ENCODE data around the gene PEAR1. TPM values are rescaled to one million over a fixed set of nuclear protein-coding genes. Genes with fewer than 3 reads are reported as not detected.

The PEAR1 gene
- total and polyA plus RNA-seq, 2 donors (not counting 1 experiment from before 2014, with no cell fraction given): 0.03 TPM; not detected in 1

GRCh38 chr1:156939786-156940334, 46.3 kb downstream of the PEAR1 start:
- ChIA-PET POLR2A (no interaction called here), CTCF (interaction anchor here (0.6 to 1.6 kb wide), 2 partner anchors 12 to 102 kb away, joined by 3 to 4 read pairs; no protein-coding TSS in a partner anchor)
- no peaks in the 10 kb centered on the region for H4K20me1 ChIP-seq (ENCODE audit: control insufficient read depth, insufficient read depth, low read length, poor library complexity, severe bottlenecking)
- no peak overlapping the region for H3K27ac Mint-ChIP-seq
- H3K36me3 ChIP-seq (replicated peaks in 1 of 2; ENCODE audit: control extremely low read depth in 1 of 2, control insufficient read depth in 1 of 2, extremely low read depth in 1 of 2, insufficient read depth in 2 of 2, low read length in 1 of 2): peaks cover 0 to 3% of the 10 kb centered on the region in 2 experiments
- DNase-seq: no peak
- H3K9ac ChIP-seq (ENCODE audit: low read length): no peak overlapping the region
- no peaks in the 10 kb centered on the region for H3K4me1 ChIP-seq (ENCODE audit: control insufficient read depth in 2 of 2, insufficient read depth in 2 of 2, low read length in 2 of 2)
- peaks cover 7% of the 10 kb centered on the region for H3K27me3 Mint-ChIP-seq
- H3K9me3 ChIP-seq (ENCODE audit: control extremely low read depth in 1 of 3, control insufficient read depth in 2 of 3, insufficient read depth in 1 of 3, low read length in 2 of 3): no peaks in the 10 kb centered on the region
- WGBS (ENCODE audit: insufficient coverage): 92% methylated on average over 13 of the region's 13 CpGs
- H3K9me3 Mint-ChIP-seq (ENCODE audit: insufficient read depth): no peaks in the 10 kb centered on the region
- H3K4me2 ChIP-seq (replicated peaks; ENCODE audit: low read depth, low read length, poor library complexity, severe bottlenecking): no peak overlapping the region
- H3K4me3 Mint-ChIP-seq: no peak overlapping the region
- no peaks in the 10 kb centered on the region for H3K4me1 Mint-ChIP-seq
- intact Hi-C loops (cut with micrococcal nuclease): no loop called here
- H3K27me3 ChIP-seq (replicated peaks in 1 of 4; ENCODE audit: control extremely low read depth in 1 of 4, control insufficient read depth in 3 of 4, insufficient read depth in 4 of 4, low read length in 3 of 4): no peaks in the 10 kb centered on the region
- no peak overlapping the region for H2AFZ ChIP-seq (ENCODE audit: insufficient read depth, low read depth, low read length, poor library complexity, severe bottlenecking)
- no peak for ATAC-seq (ENCODE audit: low read depth)
- H3K79me2 ChIP-seq (ENCODE audit: control insufficient read depth, insufficient read depth, low read length): no peaks in the 10 kb centered on the region
- no peak for TF ChIP-seq EZH2 (IDR thresholded peaks at IDR 0.05; ENCODE audit: borderline replicate concordance, insufficient read depth, low read depth, low read length, poor library complexity, severe bottlenecking)
- TF ChIP-seq, protein P1, sequence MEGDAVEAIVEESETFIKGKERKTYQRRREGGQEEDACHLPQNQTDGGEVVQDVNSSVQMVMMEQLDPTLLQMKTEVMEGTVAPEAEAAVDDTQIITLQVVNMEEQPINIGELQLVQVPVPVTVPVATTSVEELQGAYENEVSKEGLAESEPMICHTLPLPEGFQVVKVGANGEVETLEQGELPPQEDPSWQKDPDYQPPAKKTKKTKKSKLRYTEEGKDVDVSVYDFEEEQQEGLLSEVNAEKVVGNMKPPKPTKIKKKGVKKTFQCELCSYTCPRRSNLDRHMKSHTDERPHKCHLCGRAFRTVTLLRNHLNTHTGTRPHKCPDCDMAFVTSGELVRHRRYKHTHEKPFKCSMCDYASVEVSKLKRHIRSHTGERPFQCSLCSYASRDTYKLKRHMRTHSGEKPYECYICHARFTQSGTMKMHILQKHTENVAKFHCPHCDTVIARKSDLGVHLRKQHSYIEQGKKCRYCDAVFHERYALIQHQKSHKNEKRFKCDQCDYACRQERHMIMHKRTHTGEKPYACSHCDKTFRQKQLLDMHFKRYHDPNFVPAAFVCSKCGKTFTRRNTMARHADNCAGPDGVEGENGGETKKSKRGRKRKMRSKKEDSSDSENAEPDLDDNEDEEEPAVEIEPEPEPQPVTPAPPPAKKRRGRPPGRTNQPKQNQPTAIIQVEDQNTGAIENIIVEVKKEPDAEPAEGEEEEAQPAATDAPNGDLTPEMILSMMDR (IDR thresholded peaks at IDR 0.05): no peak
- no peak overlapping the region for H3K4me3 ChIP-seq (ENCODE audit: control extremely low read depth in 1 of 5, extremely low read depth in 1 of 5, insufficient read depth in 1 of 5, low read depth in 2 of 5, low read length in 4 of 5)
- H3K27ac ChIP-seq (ENCODE audit: low read length in 2 of 2): no peak overlapping the region

DNA sequence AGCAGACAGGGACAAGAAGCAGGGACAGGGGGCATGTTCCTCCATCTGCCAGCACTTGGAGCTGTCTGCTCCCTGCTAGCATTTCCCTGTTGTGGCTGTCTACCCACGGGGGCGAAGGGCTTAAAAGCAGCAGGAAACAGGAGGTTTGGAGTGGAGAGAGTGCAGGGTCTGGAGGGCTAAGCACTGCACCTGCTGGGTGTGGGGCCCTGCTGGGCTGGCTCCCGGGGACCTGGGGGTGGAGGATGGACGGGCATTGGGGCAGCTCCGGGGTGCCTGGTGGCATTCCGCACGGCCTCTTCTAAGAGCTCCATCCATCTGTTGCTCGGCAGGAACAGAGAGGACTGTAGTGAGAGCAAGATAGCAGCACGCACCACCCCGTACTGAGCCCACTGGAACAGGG, 48.2 kb downstream of the PEAR1 start:
- Histone ChIP-seq H3K4me1 (ENCODE audit: control insufficient read depth in 2 of 2, insufficient read depth in 2 of 2, low read length in 2 of 2) (no peaks in the 10 kb centered on the region), H3K27ac (ENCODE audit: low read length in 2 of 2) (no peak overlapping the region), H3K4me2 (replicated peaks; ENCODE audit: low read depth, low read length, poor library complexity, severe bottlenecking) (no peak overlapping the region), H3K27me3 (replicated peaks in 1 of 4; ENCODE audit: control extremely low read depth in 1 of 4, control insufficient read depth in 3 of 4, insufficient read depth in 4 of 4, low read length in 3 of 4) (no peaks in the 10 kb centered on the region), H3K9me3 (ENCODE audit: control extremely low read depth in 1 of 3, control insufficient read depth in 2 of 3, insufficient read depth in 1 of 3, low read length in 2 of 3) (no peaks in the 10 kb centered on the region), H3K79me2 (ENCODE audit: control insufficient read depth, insufficient read depth, low read length) (no peaks in the 10 kb centered on the region), H4K20me1 (ENCODE audit: control insufficient read depth, insufficient read depth, low read length, poor library complexity, severe bottlenecking) (no peaks in the 10 kb centered on the region), H3K4me3 (ENCODE audit: control extremely low read depth in 1 of 5, extremely low read depth in 1 of 5, insufficient read depth in 1 of 5, low read depth in 2 of 5, low read length in 4 of 5) (no peak overlapping the region), H3K9ac (ENCODE audit: low read length) (no peak overlapping the region), H2AFZ (ENCODE audit: insufficient read depth, low read depth, low read length, poor library complexity, severe bottlenecking) (no peak overlapping the region), H3K36me3 (replicated peaks in 1 of 2; ENCODE audit: control extremely low read depth in 1 of 2, control insufficient read depth in 1 of 2, extremely low read depth in 1 of 2, insufficient read depth in 2 of 2, low read length in 1 of 2) (peaks cover 0 to 3% of the 10 kb centered on the region in 2 experiments)
- ATAC-seq (ENCODE audit: low read depth): no peak
- TF ChIP-seq EZH2 (IDR thresholded peaks at IDR 0.05; ENCODE audit: borderline replicate concordance, insufficient read depth, low read depth, low read length, poor library complexity, severe bottlenecking): no peak
- TF ChIP-seq, protein P1 (IDR thresholded peaks at IDR 0.05): no peak
- Mint-ChIP-seq H3K27ac (no peak overlapping the region), H3K4me1 (no peaks in the 10 kb centered on the region), H3K9me3 (ENCODE audit: insufficient read depth) (no peaks in the 10 kb centered on the region), H3K27me3 (peaks cover 4% of the 10 kb centered on the region), H3K4me3 (no peak overlapping the region)
- ChIA-PET POLR2A (no interaction called here), CTCF (no interaction called here)
- WGBS (ENCODE audit: insufficient coverage): 93% methylated on average over 10 of the region's 10 CpGs
- DNase-seq: no peak
- intact Hi-C loops (cut with micrococcal nuclease): no loop called here

All from B cell (primary cell).